H1 (cell line): ENCODE results near the gene FGF1. TPM values are rescaled to one million over a fixed set of nuclear protein-coding genes. Genes with fewer than 3 reads are reported as not detected.

Experiments used
- CTCF ChIA-PET: fragments of 300-600 bp; sonication (Branson Sonifier 250); formaldehyde crosslinking; loops from one replicate; lab custom pipeline; 2021; ENCODE audit not compliant: partially characterized antibody; lab: Charles Lee
- POLR2A ChIA-PET: fragments of 300-600 bp; sonication (Branson Sonifier 250); formaldehyde crosslinking; loops from one replicate; lab custom pipeline; 2021; ENCODE audit warnings: inconsistent platforms; ENCODE audit not compliant: partially characterized antibody; lab: Charles Lee
- DNase-seq, 2 experiments: peaks; one replicate each; pipeline versions ENCODE4 v3.0.0 to v3.0.0-alpha.2; 2010 to 2022; ENCODE audit warnings: low spot score in 2 of 2, low read depth in 1 of 2, mixed read lengths in 1 of 2
- FAIRE-seq: peaks from 2 replicates; lab custom pipeline; 2011; peaks lifted over from hg19 to GRCh38; lab: Jason Lieb, UNC
- H2AFZ ChIP-seq: 2 replicates; pipeline ENCODE4 v1.8.1; 2012; ENCODE audit warnings: low read length, inconsistent platforms
- H2AK5ac ChIP-seq: 2 replicates; pipeline ENCODE4 v1.6.1; 2013; ENCODE audit warnings: low read depth, low read length
- H2BK120ac ChIP-seq: replicated peaks from 2 replicates; pipeline ENCODE3; 2013; ENCODE audit warnings: low read depth, low read length, inconsistent platforms
- H2BK12ac ChIP-seq: 2 replicates; pipeline ENCODE4 v1.6.1; 2013; ENCODE audit warnings: low read depth, low read length
- H2BK15ac ChIP-seq: 2 replicates; pipeline ENCODE4 v1.6.1; 2013; ENCODE audit warnings: low read length
- H2BK20ac ChIP-seq: 2 replicates; pipeline ENCODE4 v1.6.1; 2013; ENCODE audit warnings: low read length
- H2BK5ac ChIP-seq: 2 replicates; pipeline ENCODE4 v1.6.1; 2013; ENCODE audit warnings: low read depth, low read length
- H3K14ac ChIP-seq: 2 replicates; pipeline ENCODE4 v1.6.1; 2013; ENCODE audit warnings: inconsistent platforms; ENCODE audit not compliant: insufficient read length
- H3K18ac ChIP-seq: 2 replicates; pipeline ENCODE4 v1.6.1; 2013; ENCODE audit warnings: low read length; ENCODE audit errors: extremely low read depth
- H3K23ac ChIP-seq: 2 replicates; pipeline ENCODE4 v1.6.1; 2013; ENCODE audit warnings: inconsistent platforms; ENCODE audit not compliant: insufficient read length
- H3K23me2 ChIP-seq: 2 replicates; pipeline ENCODE4 v1.6.1; 2013; ENCODE audit warnings: low read depth, low read length
- H3K27ac ChIP-seq: 2 replicates; pipeline ENCODE4 v1.6.1; 2011; ENCODE audit warnings: low read depth, low read length, inconsistent platforms
- H3K27me3 ChIP-seq, 4 experiments: replicated peaks in 1 of 4; 1 replicate in 1 of 4; 2 replicates in 3 of 4; pipeline versions ENCODE4 v1.6.1 to v1.8.1; 2011 to 2013; ENCODE audit warnings: low read length in 3 of 4, mild to moderate bottlenecking in 3 of 4, inconsistent platforms in 2 of 4, mixed read lengths in 2 of 4, moderate library complexity in 1 of 4; ENCODE audit not compliant: control insufficient read depth in 3 of 4, insufficient read depth in 3 of 4; ENCODE audit errors: extremely low read depth in 1 of 4
- H3K36me3 ChIP-seq, 4 experiments: 2 replicates each; pipeline versions ENCODE4 v1.6.1 to v1.8.1; 2011 to 2013; ENCODE audit warnings: mild to moderate bottlenecking in 4 of 4, low read length in 3 of 4, moderate library complexity in 2 of 4, control low read depth in 1 of 4, inconsistent platforms in 1 of 4; ENCODE audit not compliant: insufficient read depth in 4 of 4, control insufficient read depth in 2 of 4
- H3K4ac ChIP-seq: replicated peaks from 2 replicates; pipeline ENCODE3; 2013; ENCODE audit warnings: low read length, low read depth, mixed read lengths, inconsistent platforms; ENCODE audit not compliant: insufficient read length
- H3K4me1 ChIP-seq, 4 experiments: replicated peaks in 1 of 4; 1 replicate in 1 of 4; 2 replicates in 3 of 4; pipeline versions ENCODE4 v1.6.1 to v1.8.1; 2011 to 2013; ENCODE audit warnings: low read length in 3 of 4, inconsistent platforms in 2 of 4, mixed read lengths in 1 of 4; ENCODE audit not compliant: insufficient read depth in 4 of 4, control insufficient read depth in 3 of 4
- H3K4me2 ChIP-seq, 2 experiments: 2 replicates each; pipeline versions ENCODE4 v1.6.1 to v1.8.1; 2011 to 2013; ENCODE audit warnings: low read depth in 2 of 2, low read length in 2 of 2, control low read depth in 1 of 2, inconsistent platforms in 1 of 2, mild to moderate bottlenecking in 1 of 2; ENCODE audit not compliant: insufficient read depth in 1 of 2
- H3K4me3 ChIP-seq, 4 experiments: fragments of 200-600, 300-600 bp in 1 of 4; sonication (generic), shearing (Covaris generic), sonication (Bioruptor Twin) in 1 of 4; 2 replicates each; pipeline versions ENCODE4 v1.5.1 to v1.8.1; 2011 to 2016; ENCODE audit warnings: low read length in 4 of 4, low read depth in 3 of 4, control low read depth in 2 of 4, inconsistent platforms in 2 of 4, mild to moderate bottlenecking in 2 of 4, mixed read lengths in 1 of 4, moderate library complexity in 1 of 4; ENCODE audit not compliant: insufficient read depth in 2 of 4; ENCODE audit errors: extremely low read depth in 1 of 4
- H3K56ac ChIP-seq: replicated peaks from 2 replicates; pipeline ENCODE3; 2013; ENCODE audit warnings: low read depth, mild to moderate bottlenecking, mixed read lengths, low read length, inconsistent platforms; ENCODE audit not compliant: insufficient read length
- H3K79me1 ChIP-seq: 2 replicates; pipeline ENCODE4 v1.6.1; 2013; ENCODE audit warnings: low read depth, low read length, control low read depth
- H3K79me2 ChIP-seq, 2 experiments: 2 replicates each; pipeline versions ENCODE4 v1.6.1 to v1.8.1; 2012 to 2013; ENCODE audit warnings: low read length in 2 of 2, mild to moderate bottlenecking in 2 of 2, inconsistent platforms in 1 of 2; ENCODE audit not compliant: insufficient read depth in 2 of 2, control insufficient read depth in 1 of 2
- H3K9ac ChIP-seq, 4 experiments: replicated peaks in 1 of 4; 1 replicate in 1 of 4; 2 replicates in 3 of 4; pipeline versions ENCODE4 v1.6.1 to v1.8.1; 2011 to 2013; ENCODE audit warnings: low read depth in 3 of 4, low read length in 3 of 4, control low read depth in 2 of 4, mild to moderate bottlenecking in 2 of 4, moderate library complexity in 2 of 4, inconsistent platforms in 1 of 4; ENCODE audit errors: extremely low read depth in 1 of 4
- H3K9me3 ChIP-seq, 2 experiments: 2 replicates each; pipeline versions ENCODE4 v1.6.1 to v1.8.1; 2012 to 2013; ENCODE audit warnings: mild to moderate bottlenecking in 2 of 2, moderate library complexity in 2 of 2, control low read depth in 1 of 2, inconsistent platforms in 1 of 2, low read depth in 1 of 2, low read length in 1 of 2, mixed read lengths in 1 of 2; ENCODE audit not compliant: insufficient read depth in 2 of 2
- H4K20me1 ChIP-seq, 2 experiments: replicated peaks in 1 of 2; 2 replicates each; pipeline versions ENCODE3 to v1.8.1; 2011 to 2013; ENCODE audit warnings: inconsistent platforms in 2 of 2, low read length in 2 of 2, mild to moderate bottlenecking in 1 of 2; ENCODE audit not compliant: insufficient read depth in 2 of 2, control insufficient read depth in 1 of 2
- H4K5ac ChIP-seq: 2 replicates; pipeline ENCODE4 v1.6.1; 2013; ENCODE audit warnings: low read length, low read depth, mixed read lengths, inconsistent platforms; ENCODE audit not compliant: insufficient read length
- H4K8ac ChIP-seq: 2 replicates; pipeline ENCODE4 v1.8.0; 2013; ENCODE audit warnings: mild to moderate bottlenecking, moderate library complexity, low read length, inconsistent platforms; ENCODE audit not compliant: insufficient read depth; ENCODE audit errors: extremely low read depth
- H4K91ac ChIP-seq: replicated peaks from 2 replicates; pipeline ENCODE3; 2013; ENCODE audit warnings: low read length, mixed read lengths, inconsistent platforms; ENCODE audit not compliant: insufficient read length
- CBX5 ChIP-seq: fragments of 300-800, 300-1000 bp; sonication (generic); IDR thresholded peaks from 2 replicates; pipeline ENCODE4 v1.7.1; 2016; ENCODE audit warnings: antibody characterized with exemption, low read length, low read depth
- CTBP2 ChIP-seq: IDR thresholded peaks from 2 replicates; pipeline ENCODE4 v1.7.0; 2011; ENCODE audit warnings: borderline replicate concordance, mild to moderate bottlenecking, moderate library complexity, mixed read lengths, low read length; ENCODE audit not compliant: insufficient read depth, insufficient read length
- GTF2F1 ChIP-seq: IDR thresholded peaks from 2 replicates; pipeline ENCODE4 v1.6.1; 2012; ENCODE audit warnings: low read depth, low read length, improper control_type of control experiment, borderline replicate concordance
- POLR2A ChIP-seq, 2 experiments: IDR thresholded peaks; 1 replicate in 1 of 2; 2 replicates in 1 of 2; pipeline ENCODE4 v1.6.1; 2011; ENCODE audit warnings: low read depth in 2 of 2, low read length in 2 of 2, mild to moderate bottlenecking in 2 of 2; ENCODE audit errors: control extremely low read depth in 1 of 2
- ZNF274 ChIP-seq: IDR thresholded peaks from 2 replicates; pipeline ENCODE4 v1.7.0; 2012; ENCODE audit warnings: low read length, borderline replicate concordance; ENCODE audit errors: extremely low read depth
- WGBS, 2 experiments: shearing (Covaris generic) in 1 of 2; methylation state at CpG; one replicate each; pipeline versions ENCODE4 v1.1.6 to v1.1.7; 2013 to 2015; ENCODE audit warnings: low lambda C conversion rate in 2 of 2, mixed read lengths in 2 of 2, inconsistent platforms in 1 of 2, low coverage in 1 of 2, missing lambda C conversion rate in 1 of 2; ENCODE audit not compliant: insufficient replicate concordance in 2 of 2, insufficient coverage in 1 of 2, insufficient read length in 1 of 2; ENCODE audit errors: extremely low coverage in 1 of 2, missing lambda C conversion rate in 1 of 2; 5-methylcytosine and 5-hydroxymethylcytosine counted together
- polyA plus RNA-seq, 7 experiments: library from polyadenylated mRNA; depleted of rRNA in 3 of 7; stranded (reverse) in 5 of 7; unstranded in 2 of 7; fragments of >200 nt in 5 of 7; fragments of 200-250 nt in 2 of 7; gene quantifications; 1 replicate in 5 of 7; 2 replicates in 1 of 7; 4 replicates in 1 of 7; pipeline versions ENCODE4 v1.2.1 to v1.2.3, GENCODE V29; 2011 to 2013; ENCODE audit warnings: missing spikeins in 2 of 7, mixed read lengths in 2 of 7
- total RNA-seq: library from RNA; stranded (reverse); fragmentation: NEBNext Ultra II Directional; extraction: Animal tissue kit (Norgen Biotek cat#: 25700); gene quantifications from 2 replicates; pipeline ENCODE4 v1.2.1, GENCODE V29; 2021

Gene FGF1
- total and polyA plus RNA-seq, 2 of the 8 experiments (the other 6 are each of a cell fraction or from before 2014, with no cell fraction given) = 0.30 to 0.50 TPM

GRCh38 chr5:142683881-142684505 is 1.9 kb downstream of the FGF1 start:
- ChIA-PET CTCF (interaction anchor here (0.6 to 29.7 kb wide), 7 partner anchors 9 to 104 kb away, joined by 3 to 605 read pairs (median 13); no protein-coding TSS in a partner anchor), POLR2A (no interaction called here)
- Histone ChIP-seq H3K18ac (no peak overlapping the region), H3K23me2 (no peaks in the 10 kb centered on the region; the same call in 1 of the 2 replicates), H3K4me2 (peak overlapping the region; percentile 53 to 57; a peak in 3 of 4 replicates), H2AK5ac (no peak overlapping the region), H2BK15ac (no peak overlapping the region), H3K79me2 (no peaks in the 10 kb centered on the region), H3K36me3 (no peaks in the 10 kb centered on the region), H3K4me1 (peaks cover 3 to 33% (median 23%) of the 10 kb centered on the region in 4 experiments), H3K79me1 (no peaks in the 10 kb centered on the region), H2AFZ (no peak overlapping the region), H4K8ac (no peak overlapping the region), H2BK120ac (peak overlapping the region; percentile 80), H4K20me1 (no peaks in the 10 kb centered on the region), H2BK12ac (no peak overlapping the region), H3K27me3 (no peaks in the 10 kb centered on the region), H3K27ac (peak overlapping the region; percentile 72; the same call in 1 of the 2 replicates), H3K56ac (no peak overlapping the region), H3K4ac (no peak overlapping the region), H3K9ac (0 out of 7 replicates have a peak overlapping the region, but pooled peaks of 1 of the 4 experiments have one; percentile 4), H3K23ac (no peak overlapping the region), H3K14ac (no peak overlapping the region), H3K4me3 (peak overlapping the region in 1 of 4 experiments; percentile 9; a peak in 1 of 8 replicates), H4K91ac (peak overlapping the region; percentile 5), H2BK5ac (no peak overlapping the region), H2BK20ac (0 out of 2 replicates have a peak overlapping the region, but pooled peaks have one; percentile 15), H3K9me3 (no peaks in the 10 kb centered on the region), H4K5ac (no peak overlapping the region)
- WGBS, 2 experiments = 89% methylated on average over 5 of the region's 5 CpGs; no CpG with 5 or more reads in 1 of the 2 experiments
- DNase-seq = no peak
- FAIRE-seq = no peak
- no peak for TF ChIP-seq ZNF274
- TF ChIP-seq CBX5 = no peak
- TF ChIP-seq GTF2F1 = no peak
- no peak for TF ChIP-seq CTBP2
- no peak for TF ChIP-seq POLR2A (IDR thresholded peaks at IDR 0.05; ENCODE audit: control extremely low read depth in 1 of 2, low read depth in 2 of 2, low read length in 2 of 2)
